Suprapubic skin (tissue), 4 donors: ENCODE results near the gene DYRK4.

Source experiments
- POLR2A ChIP-seq, 2 donors: fragments of 450-650 bp; IDR thresholded peaks; one replicate each; pipeline ENCODE4 v1.6.1; 2017; ENCODE audit warnings: antibody characterized with exemption in 2 of 2, mild to moderate bottlenecking in 2 of 2, moderate library complexity in 2 of 2
- POLR2AphosphoS5 ChIP-seq, 3 donors: sonication (generic); formaldehyde crosslinking; IDR thresholded peaks; one replicate each; pipeline ENCODE4 v1.6.1; 2017; ENCODE audit warnings: antibody characterized with exemption in 3 of 3
- TF ChIP-seq, protein P1 (sequence below), 2 donors: fragments of 200-600 bp in 1 of 2; fragments of 450-650 bp in 1 of 2; sonication (generic) in 1 of 2; IDR thresholded peaks; one replicate each; pipeline ENCODE4 v1.5.1; 2016 to 2019; ENCODE audit warnings: antibody characterized with exemption in 2 of 2, mild to moderate bottlenecking in 1 of 2, moderate library complexity in 1 of 2

DNA sequence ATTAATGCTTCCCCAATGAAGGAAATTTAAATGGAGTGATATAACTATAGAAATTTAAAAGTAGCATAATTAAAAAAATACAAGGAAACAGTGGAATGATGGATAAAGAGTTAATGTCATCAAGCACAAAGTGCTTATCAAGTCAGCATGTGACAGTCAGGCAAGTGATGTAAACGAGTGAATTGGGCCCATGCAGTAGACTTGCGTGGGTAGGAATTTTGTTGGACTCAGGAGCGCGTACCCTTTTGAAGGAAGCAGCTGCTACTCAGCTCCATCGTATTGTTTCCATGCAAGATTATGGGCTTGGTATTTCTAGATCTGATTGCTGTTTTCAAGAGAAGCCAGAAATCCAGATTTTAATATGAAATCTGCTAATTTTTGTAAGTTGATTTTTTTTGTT, 4.4 kb upstream of the DYRK4 start:
- TF ChIP-seq, protein P1, sequence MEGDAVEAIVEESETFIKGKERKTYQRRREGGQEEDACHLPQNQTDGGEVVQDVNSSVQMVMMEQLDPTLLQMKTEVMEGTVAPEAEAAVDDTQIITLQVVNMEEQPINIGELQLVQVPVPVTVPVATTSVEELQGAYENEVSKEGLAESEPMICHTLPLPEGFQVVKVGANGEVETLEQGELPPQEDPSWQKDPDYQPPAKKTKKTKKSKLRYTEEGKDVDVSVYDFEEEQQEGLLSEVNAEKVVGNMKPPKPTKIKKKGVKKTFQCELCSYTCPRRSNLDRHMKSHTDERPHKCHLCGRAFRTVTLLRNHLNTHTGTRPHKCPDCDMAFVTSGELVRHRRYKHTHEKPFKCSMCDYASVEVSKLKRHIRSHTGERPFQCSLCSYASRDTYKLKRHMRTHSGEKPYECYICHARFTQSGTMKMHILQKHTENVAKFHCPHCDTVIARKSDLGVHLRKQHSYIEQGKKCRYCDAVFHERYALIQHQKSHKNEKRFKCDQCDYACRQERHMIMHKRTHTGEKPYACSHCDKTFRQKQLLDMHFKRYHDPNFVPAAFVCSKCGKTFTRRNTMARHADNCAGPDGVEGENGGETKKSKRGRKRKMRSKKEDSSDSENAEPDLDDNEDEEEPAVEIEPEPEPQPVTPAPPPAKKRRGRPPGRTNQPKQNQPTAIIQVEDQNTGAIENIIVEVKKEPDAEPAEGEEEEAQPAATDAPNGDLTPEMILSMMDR (IDR thresholded peaks at IDR 0.05) = no peak
- TF ChIP-seq POLR2AphosphoS5 (IDR thresholded peaks at IDR 0.05) = no peak
- no peak for TF ChIP-seq POLR2A (IDR thresholded peaks at IDR 0.05)
